ENCODE results near the gene NEBL. TPM values are rescaled to one million over a fixed set of nuclear protein-coding genes. Genes with fewer than 3 reads are reported as not detected.

The NEBL gene
- total RNA-seq, 1 experiment from 2014 or later, result 55.2 TPM

- Mint-ChIP-seq H3K4me1 (ENCODE audit: low read depth, unreplicated experiment) (no peaks in the 10 kb centered on the region), H3K36me3 (ENCODE audit: insufficient read depth, unreplicated experiment) (no peaks in the 10 kb centered on the region), H3K9me3 (ENCODE audit: unreplicated experiment) (no peaks in the 10 kb centered on the region), H3K27me3 (ENCODE audit: insufficient read depth, unreplicated experiment) (no peaks in the 10 kb centered on the region), H3K4me3 (ENCODE audit: unreplicated experiment) (no peak overlapping the region), H3K27ac (ENCODE audit: unreplicated experiment) (no peak overlapping the region)
- no peaks in the 10 kb centered on the region for H3K9me3 ChIP-seq
- TF ChIP-seq, protein P1, sequence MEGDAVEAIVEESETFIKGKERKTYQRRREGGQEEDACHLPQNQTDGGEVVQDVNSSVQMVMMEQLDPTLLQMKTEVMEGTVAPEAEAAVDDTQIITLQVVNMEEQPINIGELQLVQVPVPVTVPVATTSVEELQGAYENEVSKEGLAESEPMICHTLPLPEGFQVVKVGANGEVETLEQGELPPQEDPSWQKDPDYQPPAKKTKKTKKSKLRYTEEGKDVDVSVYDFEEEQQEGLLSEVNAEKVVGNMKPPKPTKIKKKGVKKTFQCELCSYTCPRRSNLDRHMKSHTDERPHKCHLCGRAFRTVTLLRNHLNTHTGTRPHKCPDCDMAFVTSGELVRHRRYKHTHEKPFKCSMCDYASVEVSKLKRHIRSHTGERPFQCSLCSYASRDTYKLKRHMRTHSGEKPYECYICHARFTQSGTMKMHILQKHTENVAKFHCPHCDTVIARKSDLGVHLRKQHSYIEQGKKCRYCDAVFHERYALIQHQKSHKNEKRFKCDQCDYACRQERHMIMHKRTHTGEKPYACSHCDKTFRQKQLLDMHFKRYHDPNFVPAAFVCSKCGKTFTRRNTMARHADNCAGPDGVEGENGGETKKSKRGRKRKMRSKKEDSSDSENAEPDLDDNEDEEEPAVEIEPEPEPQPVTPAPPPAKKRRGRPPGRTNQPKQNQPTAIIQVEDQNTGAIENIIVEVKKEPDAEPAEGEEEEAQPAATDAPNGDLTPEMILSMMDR (IDR thresholded peaks at IDR 0.05; ENCODE audit: insufficient read depth in 1 of 2, low read depth in 1 of 2, low read length in 1 of 2, severe bottlenecking in 1 of 2, unreplicated experiment in 1 of 2), result no peak
- no peak overlapping the region for H3K4me3 ChIP-seq (ENCODE audit: low read depth, low read length)
- BruUV-seq (replicated peaks), result no TSS peak
- CTCF ChIA-PET, result no interaction called here
- H3K27me3 ChIP-seq (replicated peaks; ENCODE audit: control insufficient read depth, insufficient read depth, low read length), result no peaks in the 10 kb centered on the region
- intact Hi-C loops (cut with micrococcal nuclease; ENCODE audit: unreplicated experiment), result no loop called here
- no peaks in the 10 kb centered on the region for H3K4me1 ChIP-seq
- no peak for DNase-seq
- POLR2A ChIA-PET, result no interaction called here
- no peaks in the 10 kb centered on the region for H3K36me3 ChIP-seq (ENCODE audit: control insufficient read depth, insufficient read depth, low read length)
Observed at GRCh38 chr10:20927456-20927855, 30.3 kb upstream of the NEBL start.

DNA sequence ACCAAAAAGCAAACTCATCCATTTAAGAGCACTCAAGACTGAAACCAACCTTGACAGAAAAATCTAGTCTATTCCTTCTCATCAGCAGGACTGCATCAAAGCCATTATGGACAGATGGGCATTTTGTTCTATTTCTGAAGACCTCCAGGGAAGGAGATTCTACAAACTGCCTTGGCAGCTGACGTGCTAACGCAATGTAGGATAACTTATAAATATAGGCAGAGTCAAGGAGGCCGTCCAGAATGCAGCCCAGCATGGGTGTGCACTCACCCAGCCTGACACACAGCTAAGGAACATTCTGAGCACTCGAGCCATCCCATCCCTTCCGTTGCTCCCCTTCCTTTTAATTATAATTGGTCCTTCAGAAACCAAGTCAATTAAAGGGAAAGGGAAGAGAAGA, 25.3 kb upstream of the NEBL start:
- ChIA-PET CTCF (no interaction called here), POLR2A (no interaction called here)
- no peaks in the 10 kb centered on the region for H3K36me3 ChIP-seq (ENCODE audit: control insufficient read depth, insufficient read depth, low read length)
- H3K36me3 Mint-ChIP-seq (ENCODE audit: insufficient read depth, unreplicated experiment), result no peaks in the 10 kb centered on the region
- H3K4me1 Mint-ChIP-seq (ENCODE audit: low read depth, unreplicated experiment), result no peaks in the 10 kb centered on the region
- H3K9me3 ChIP-seq, result no peaks in the 10 kb centered on the region
- no peak overlapping the region for H3K4me3 Mint-ChIP-seq (ENCODE audit: unreplicated experiment)
- intact Hi-C loops (cut with micrococcal nuclease; ENCODE audit: unreplicated experiment), result no loop called here
- no TSS peak for BruUV-seq (replicated peaks)
- no peak for DNase-seq
- no peaks in the 10 kb centered on the region for H3K9me3 Mint-ChIP-seq (ENCODE audit: unreplicated experiment)
- no peaks in the 10 kb centered on the region for H3K4me1 ChIP-seq
- TF ChIP-seq, protein P1 (IDR thresholded peaks at IDR 0.05; ENCODE audit: insufficient read depth in 1 of 2, low read depth in 1 of 2, low read length in 1 of 2, severe bottlenecking in 1 of 2, unreplicated experiment in 1 of 2), result no peak
- H3K27ac Mint-ChIP-seq (ENCODE audit: unreplicated experiment), result no peak overlapping the region
- no peak overlapping the region for H3K4me3 ChIP-seq (ENCODE audit: low read depth, low read length)
- no peaks in the 10 kb centered on the region for H3K27me3 Mint-ChIP-seq (ENCODE audit: insufficient read depth, unreplicated experiment)
- H3K27me3 ChIP-seq (replicated peaks; ENCODE audit: control insufficient read depth, insufficient read depth, low read length), result no peaks in the 10 kb centered on the region

DNA sequence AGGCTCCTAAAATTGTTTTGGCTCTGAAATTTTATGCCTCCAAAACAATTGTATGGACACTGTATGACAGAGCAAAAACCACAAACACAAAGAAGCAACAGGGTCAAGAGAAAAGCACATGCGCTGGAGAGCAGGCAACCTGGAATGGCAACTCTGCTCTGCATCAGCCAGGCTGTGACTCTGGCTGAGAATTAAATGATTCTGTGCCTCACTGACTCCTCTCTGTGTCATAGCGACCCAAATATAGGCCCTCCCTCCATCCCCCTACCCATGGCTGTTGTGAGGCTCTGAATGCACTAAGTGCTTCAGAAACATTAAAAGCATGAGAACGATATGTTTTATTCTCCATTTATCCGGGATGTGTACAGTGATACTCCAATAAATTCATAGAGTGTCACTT, 24.9 kb upstream of the NEBL start:
- no peaks in the 10 kb centered on the region for H3K36me3 ChIP-seq (ENCODE audit: control insufficient read depth, insufficient read depth, low read length)
- Mint-ChIP-seq H3K9me3 (ENCODE audit: unreplicated experiment) (no peaks in the 10 kb centered on the region), H3K27ac (ENCODE audit: unreplicated experiment) (no peak overlapping the region), H3K36me3 (ENCODE audit: insufficient read depth, unreplicated experiment) (no peaks in the 10 kb centered on the region), H3K27me3 (ENCODE audit: insufficient read depth, unreplicated experiment) (no peaks in the 10 kb centered on the region), H3K4me1 (ENCODE audit: low read depth, unreplicated experiment) (no peaks in the 10 kb centered on the region), H3K4me3 (ENCODE audit: unreplicated experiment) (no peak overlapping the region)
- intact Hi-C loops (cut with micrococcal nuclease; ENCODE audit: unreplicated experiment), result no loop called here
- BruUV-seq (replicated peaks), result no TSS peak
- no peak for DNase-seq
- no peaks in the 10 kb centered on the region for H3K4me1 ChIP-seq
- H3K27me3 ChIP-seq (replicated peaks; ENCODE audit: control insufficient read depth, insufficient read depth, low read length), result no peaks in the 10 kb centered on the region
- H3K4me3 ChIP-seq (ENCODE audit: low read depth, low read length), result no peak overlapping the region
- TF ChIP-seq, protein P1 (IDR thresholded peaks at IDR 0.05; ENCODE audit: insufficient read depth in 1 of 2, low read depth in 1 of 2, low read length in 1 of 2, severe bottlenecking in 1 of 2, unreplicated experiment in 1 of 2), result no peak
- ChIA-PET POLR2A (no interaction called here), CTCF (no interaction called here)
- no peaks in the 10 kb centered on the region for H3K9me3 ChIP-seq

Measured in Caco-2 (cell line).